ENCODE results near the gene CCL14.
"Not testable (repeated sequence)": the region's sequence is repeated elsewhere in the genome, so short reads cannot be mapped to it uniquely, and the experiment has no call there.

Gene CCL14

DNA sequence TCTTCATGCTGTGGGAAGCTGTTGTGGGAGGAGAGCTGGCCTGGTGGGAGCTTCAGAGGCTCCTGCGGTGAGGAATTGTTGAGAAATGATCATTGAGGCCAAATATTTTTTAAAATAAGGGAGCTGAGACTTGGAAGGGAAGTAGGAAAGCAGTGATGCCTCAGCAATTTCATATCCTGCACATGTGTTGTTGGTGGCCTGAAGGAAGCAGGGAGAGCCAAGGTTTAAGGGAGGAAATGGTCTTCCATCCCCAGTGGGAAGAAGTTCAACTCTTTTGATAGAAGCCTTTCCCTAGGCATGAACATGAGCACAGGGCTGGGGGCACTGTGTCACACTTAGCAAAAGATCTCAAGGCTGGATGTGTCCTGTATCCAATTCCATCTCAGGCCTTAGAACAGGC is at the start of gene CCL14:
TSS of gene CCL14 (minus strand) at position 87 of the 400 bp plus-strand sequence. CDS start at position 7, 80 bp downstream.
- no peak for DNase-seq (ENCODE audit: low spot score)

GRCh38 chr17:36036235-36036634 is 49.7 kb upstream of the CCL14 start:
- peak; percentile 1 for DNase-seq (ENCODE audit: low spot score)

- DNase-seq (ENCODE audit: low spot score), result peak; percentile 31
These were observed 47.6 kb upstream of the CCL14 start for GRCh38 chr17:36034127-36034526.

- no peak for DNase-seq (ENCODE audit: low spot score)
These were observed 44.4 kb upstream of the CCL14 start for GRCh38 chr17:36030956-36031355.

DNA sequence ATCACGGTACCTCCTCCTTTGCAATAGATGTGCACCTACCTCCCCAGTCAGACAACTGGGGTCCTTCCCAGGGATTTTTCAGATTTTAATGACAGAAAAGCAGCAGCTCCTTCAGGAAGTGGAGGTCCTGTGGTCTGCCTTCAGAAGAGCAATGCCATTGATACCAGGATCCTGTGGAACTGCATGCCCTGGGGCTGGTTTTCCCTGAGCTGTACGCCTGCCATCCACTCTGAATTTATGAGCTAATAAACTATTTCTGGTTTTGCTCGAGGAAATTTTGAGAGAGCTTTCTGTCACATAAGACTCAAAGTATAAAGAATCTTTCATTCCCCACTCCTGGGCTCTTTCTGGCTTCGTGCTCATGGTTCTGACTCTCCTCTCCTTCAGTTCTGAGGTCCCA is 41.2 kb upstream of the CCL14 start:
- DNase-seq (ENCODE audit: low spot score), result no peak

DNA sequence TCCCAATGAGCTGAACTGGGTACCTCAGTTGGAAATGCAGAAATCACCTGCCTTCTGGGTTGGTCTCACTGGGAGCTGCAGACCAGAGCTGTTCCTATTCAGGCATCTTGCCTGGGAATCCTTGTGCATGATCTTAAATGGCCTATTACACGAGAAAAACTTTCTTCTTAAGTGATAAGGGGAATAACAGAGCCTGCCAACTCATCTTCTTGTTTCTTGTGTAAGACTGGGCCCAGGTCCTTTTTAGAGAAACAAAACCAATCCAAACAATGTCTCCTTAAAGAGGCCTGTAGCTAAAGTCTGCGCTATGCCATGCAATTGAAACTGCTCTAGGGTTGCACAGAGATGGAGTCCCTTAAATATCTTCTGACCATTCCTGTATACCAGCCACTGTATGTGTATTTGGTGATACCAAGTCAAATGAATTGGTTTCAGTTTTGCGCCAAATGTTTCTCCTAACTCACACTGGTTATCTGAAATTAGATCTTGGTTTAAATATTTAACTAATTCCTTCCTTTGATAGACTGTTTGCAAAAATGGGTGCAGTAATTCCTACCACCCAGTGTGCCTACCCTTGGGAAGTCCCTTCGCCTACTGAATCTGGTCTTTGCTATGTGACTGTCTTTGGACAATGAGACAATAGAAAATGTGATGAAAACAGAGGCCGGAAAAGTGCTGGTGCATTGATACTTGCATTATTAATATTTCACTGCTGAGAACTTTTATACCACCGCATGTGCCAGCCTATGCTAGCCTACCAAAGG is 37.8 kb upstream of the CCL14 start:
- no peak for DNase-seq (ENCODE audit: low spot score)

DNA sequence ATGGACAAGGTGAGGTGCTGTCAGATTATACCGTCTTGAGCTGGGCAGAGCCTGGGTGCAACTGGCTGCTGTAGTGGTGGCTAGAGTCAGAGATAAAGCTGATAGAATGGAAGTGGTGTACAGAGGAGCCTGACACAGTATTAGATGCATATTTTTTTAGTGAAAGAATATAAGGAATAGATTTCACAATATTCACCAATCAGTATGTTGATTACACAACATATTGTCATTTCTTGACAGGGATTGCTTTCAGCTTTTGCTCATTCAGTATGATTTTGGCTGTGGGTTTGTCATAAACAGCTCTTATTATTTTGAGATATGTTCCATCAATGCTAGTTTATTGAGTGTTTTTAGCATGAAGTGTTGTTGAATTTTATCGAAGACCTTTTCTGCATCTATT is 32.9 kb upstream of the CCL14 start:
- DNase-seq (ENCODE audit: low spot score), result no peak

- DNase-seq (ENCODE audit: low spot score), result peak; percentile 18
These were observed 31.3 kb upstream of the CCL14 start, which contains the start of gene CCL23 for GRCh38 chr17:36017799-36018198. CCL23 (minus strand) TSS chr17:36017972; CDS start chr17:36017897, 75 bp downstream.

GRCh38 chr17:36016555-36016954 is 30.0 kb upstream of the CCL14 start:
- DNase-seq (ENCODE audit: low spot score), result no peak

- not testable (repeated sequence) for DNase-seq (ENCODE audit: low spot score)
These were observed 29.4 kb upstream of the CCL14 start for GRCh38 chr17:36015895-36016294.

DNA sequence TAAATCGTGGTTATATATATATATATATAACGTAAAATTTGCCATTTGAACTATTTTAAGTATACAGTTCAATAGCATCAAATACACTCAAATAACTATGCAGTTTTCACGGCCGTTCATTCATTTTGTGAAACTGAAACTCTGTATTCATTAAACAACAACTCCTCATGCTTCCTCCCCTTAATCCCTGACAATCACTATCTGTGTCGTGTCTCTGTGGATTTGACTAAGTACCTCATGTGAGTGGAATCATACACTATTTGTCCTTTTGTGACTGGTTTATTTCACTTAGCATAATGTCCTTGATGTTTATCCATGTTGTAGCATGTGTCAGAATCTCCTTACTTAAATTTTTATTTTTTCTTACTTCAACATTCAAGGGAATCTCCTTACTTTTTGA is 28.4 kb upstream of the CCL14 start:
- DNase-seq (ENCODE audit: low spot score), result no peak

- no peak for DNase-seq (ENCODE audit: low spot score)
These were observed 24.7 kb upstream of the CCL14 start for GRCh38 chr17:36011201-36011600.

GRCh38 chr17:36008998-36009665 is 22.6 kb upstream of the CCL14 start:
- no peak for DNase-seq (ENCODE audit: low spot score)

DNA sequence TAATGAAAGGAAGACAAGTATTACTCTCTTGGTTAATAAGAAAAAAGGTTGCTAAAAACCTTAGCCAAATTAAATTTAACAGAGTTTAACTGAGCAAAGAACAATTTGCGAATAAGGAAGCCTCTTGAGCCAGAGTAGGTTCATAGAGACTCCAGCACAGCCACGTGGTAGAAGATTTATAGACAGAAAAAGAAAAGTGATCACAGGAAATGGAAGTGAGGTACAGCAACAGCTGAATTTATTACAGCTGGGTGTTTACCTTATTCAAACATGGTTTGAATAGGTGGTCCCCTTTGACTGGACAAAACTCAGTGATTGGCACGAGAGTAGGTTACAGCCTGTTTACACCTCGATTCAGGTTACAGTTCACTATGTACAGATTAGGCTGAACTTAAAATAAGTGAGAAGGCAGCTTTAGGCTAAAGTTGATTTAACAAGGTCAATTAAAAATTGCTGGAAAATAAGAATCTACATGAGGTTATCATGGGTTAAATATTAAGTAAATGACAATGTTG is 18.1 kb upstream of the CCL14 start:
- DNase-seq (ENCODE audit: low spot score), result no peak

DNA sequence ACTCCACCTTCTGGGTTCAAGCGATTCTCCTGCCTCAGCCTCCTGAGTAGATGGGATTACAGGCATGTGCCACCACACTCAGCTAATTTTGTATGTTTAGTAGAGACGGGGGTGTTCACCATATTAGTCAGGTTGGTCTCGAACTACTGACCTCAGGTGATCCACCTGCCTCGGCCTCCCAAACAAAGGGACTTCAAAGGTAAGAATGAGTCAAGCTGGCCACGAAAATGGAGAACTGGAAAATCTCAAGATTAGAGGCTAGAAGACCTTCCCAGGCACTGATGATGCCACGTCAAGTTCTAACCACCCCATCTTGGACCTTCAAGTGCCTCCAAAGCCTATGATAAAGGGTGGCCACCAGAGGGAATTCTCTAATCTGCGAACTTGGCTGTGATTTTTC is 16.1 kb upstream of the CCL14 start:
- DNase-seq (ENCODE audit: low spot score), result no peak

DNA sequence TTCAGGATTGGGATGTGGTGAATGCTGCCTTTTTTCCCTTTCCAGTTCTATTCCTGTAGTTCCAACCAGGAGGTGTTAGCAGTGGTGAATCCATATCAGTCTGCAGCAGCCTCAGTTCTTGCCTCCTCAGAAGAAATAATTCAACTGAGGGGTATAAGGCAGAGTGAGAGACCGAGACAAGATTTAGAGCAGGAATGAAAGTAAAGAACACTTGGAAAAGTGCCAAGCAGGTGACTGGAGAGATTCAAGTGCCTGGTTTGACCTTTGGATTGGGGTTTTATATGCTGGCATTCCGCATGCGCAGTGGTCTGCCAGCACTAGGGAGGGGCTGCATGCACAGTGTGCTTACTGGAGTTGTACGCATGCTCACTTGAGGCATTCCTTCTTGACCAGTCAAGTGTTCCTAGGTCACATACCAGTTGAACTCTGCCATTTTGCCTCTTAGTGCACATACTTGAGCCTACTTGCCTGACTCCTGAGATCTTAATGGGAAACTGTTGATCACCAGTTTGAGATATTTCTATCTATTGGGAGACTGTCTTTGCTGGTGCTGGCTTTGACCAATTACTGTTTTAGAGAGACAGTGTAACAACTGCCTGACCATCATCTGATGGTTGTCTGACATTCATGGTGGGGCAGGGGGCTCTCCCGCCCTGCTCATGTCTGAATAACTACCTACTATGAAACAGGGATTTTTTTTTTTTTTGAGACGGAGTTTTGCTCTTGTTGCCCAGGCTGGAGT is 15.5 kb upstream of the CCL14 start:
- DNase-seq (ENCODE audit: low spot score), result no peak

DNA sequence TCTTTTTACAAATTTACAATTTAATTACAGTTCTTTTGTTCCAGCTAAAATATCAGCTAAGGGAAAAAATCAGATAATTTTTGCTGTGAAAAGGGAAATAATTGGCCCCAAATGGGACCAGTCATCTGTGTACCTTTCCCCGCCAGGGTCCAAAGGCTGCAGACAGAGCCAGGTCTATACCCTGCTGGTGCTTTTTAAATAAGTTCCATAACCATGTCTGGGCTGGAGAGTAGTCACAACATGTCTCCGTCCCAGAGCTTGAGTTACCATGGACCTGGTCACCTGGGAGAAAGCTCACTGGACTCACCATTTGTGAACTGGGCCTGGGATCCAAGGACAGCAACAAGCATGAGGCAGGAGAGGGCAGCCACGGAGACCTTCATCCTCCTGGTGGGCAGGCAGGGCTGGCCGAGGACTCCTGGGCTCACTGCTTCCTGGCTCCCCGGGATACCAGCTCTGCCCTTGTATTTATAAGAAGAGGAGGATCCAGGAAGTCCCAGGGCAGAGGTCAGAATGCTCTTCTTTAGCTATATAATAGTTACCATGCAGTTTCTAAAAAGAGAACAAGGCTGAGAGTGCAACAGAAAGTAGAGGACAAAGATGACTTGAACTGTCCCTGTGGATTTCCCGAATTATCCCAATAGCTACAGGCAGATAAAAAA is 14.7 kb upstream of the CCL14 start, which contains the start of gene CCL15:
TSS of gene CCL15 (minus strand) at position 444 of the 662 bp plus-strand sequence. CDS start at position 383, 61 bp downstream.
- no peak for DNase-seq (ENCODE audit: low spot score)

GRCh38 chr17:36000732-36001109 is 14.2 kb upstream of the CCL14 start:
- no peak for DNase-seq (ENCODE audit: low spot score)

GRCh38 chr17:35998756-35999155 is 12.2 kb upstream of the CCL14 start:
- DNase-seq (ENCODE audit: low spot score), result no peak

- DNase-seq (ENCODE audit: low spot score), result no peak
These were observed 11.6 kb upstream of the CCL14 start for GRCh38 chr17:35998018-35998545.

GRCh38 chr17:35995346-35995745 is 8.8 kb upstream of the CCL14 start:
- DNase-seq (ENCODE audit: low spot score), result not testable (repeated sequence)

- DNase-seq (ENCODE audit: low spot score), result no peak
These were observed 4.5 kb upstream of the CCL14 start for GRCh38 chr17:35991075-35991474.

Measured in pons (tissue), 1 donor.